SHP77 (cell line): ENCODE data around the gene CTU2.
A peak's percentile ranks its signal among the peaks of the same experiment; 100 is the strongest.

Source experiments
- DNase-seq, 2 experiments: peaks; one replicate each; lab custom pipeline; 2025; lab: John Stamatoyannopoulos, UW

CTU2 gene

GRCh38 chr16:88714420-88715302 lies 8.4 kb downstream of the CTU2 start:
- no peak for DNase-seq

- DNase-seq: no peak
Measured at GRCh38 chr16:88715312-88716190, 9.2 kb downstream of the CTU2 start.

GRCh38 chr16:88716201-88716600 lies 9.9 kb downstream of the CTU2 start:
- no peak for DNase-seq

GRCh38 chr16:88716601-88717001 lies 10.3 kb downstream of the CTU2 start:
- DNase-seq: no peak

GRCh38 chr16:88718178-88718577 lies 11.9 kb downstream of the CTU2 start:
- DNase-seq: no peak

- DNase-seq: no peak
Measured at GRCh38 chr16:88719267-88719932, 13.1 kb downstream of the CTU2 start.

GRCh38 chr16:88719933-88720296 lies 13.6 kb downstream of the CTU2 start:
- no peak for DNase-seq

GRCh38 chr16:88720396-88720970 lies 14.2 kb downstream of the CTU2 start:
- DNase-seq: no peak

GRCh38 chr16:88721236-88721635 lies 14.9 kb downstream of the CTU2 start:
- DNase-seq: no peak

GRCh38 chr16:88721815-88722755 lies 15.8 kb downstream of the CTU2 start:
- no peak for DNase-seq

- DNase-seq: no peak
Measured at GRCh38 chr16:88722784-88723506, 16.6 kb downstream of the CTU2 start.

GRCh38 chr16:88723507-88723887 lies 17.2 kb downstream of the CTU2 start:
- no peak for DNase-seq

- no peak for DNase-seq
Measured at GRCh38 chr16:88723911-88724310, 17.6 kb downstream of the CTU2 start.

GRCh38 chr16:88724855-88725555 lies 18.7 kb downstream of the CTU2 start:
- DNase-seq: no peak

GRCh38 chr16:88725609-88726407 lies 19.5 kb downstream of the CTU2 start:
- DNase-seq: no peak

- DNase-seq: no peak
Measured at GRCh38 chr16:88726408-88726749, 20.1 kb downstream of the CTU2 start.

- DNase-seq: peak in 1 of 2 experiments; percentile 40
Measured at GRCh38 chr16:88726981-88727380, 20.7 kb downstream of the CTU2 start.

GRCh38 chr16:88727871-88728270 lies 21.6 kb downstream of the CTU2 start:
- DNase-seq: peak; percentile 77 to 89
